HG03039 (cell line): Measurements from ENCODE around the gene CPAMD8.
"Not testable (repeated sequence)": the region's sequence is repeated elsewhere in the genome, so short reads cannot be mapped to it uniquely, and the experiment has no call there.

Experiments
- ATAC-seq: cut with Tn5 transposase; IDR thresholded peaks from one replicate; pipeline ENCODE4 v1.9.1; 2021; ENCODE audit warnings: mild to moderate bottlenecking, moderate library complexity; ENCODE audit not compliant: unreplicated experiment

The CPAMD8 gene

GRCh38 chr19:16949496-16950023 is 77.0 kb downstream of the CPAMD8 start:
- ATAC-seq, result no peak

- ATAC-seq, result no peak
These were observed 79.4 kb downstream of the CPAMD8 start for GRCh38 chr19:16946951-16947940.

GRCh38 chr19:16945762-16946465 is 80.7 kb downstream of the CPAMD8 start:
- ATAC-seq, result no peak

GRCh38 chr19:16945364-16945714 is 81.3 kb downstream of the CPAMD8 start:
- no peak for ATAC-seq

- no peak for ATAC-seq
These were observed 81.8 kb downstream of the CPAMD8 start for GRCh38 chr19:16944626-16945363.

- no peak for ATAC-seq
These were observed 82.5 kb downstream of the CPAMD8 start for GRCh38 chr19:16943942-16944625.

- not testable (repeated sequence) for ATAC-seq
These were observed 83.5 kb downstream of the CPAMD8 start for GRCh38 chr19:16943090-16943489.

GRCh38 chr19:16942583-16942982 is 84.0 kb downstream of the CPAMD8 start:
- no peak for ATAC-seq

GRCh38 chr19:16940626-16941025 is 86.0 kb downstream of the CPAMD8 start:
- ATAC-seq, result no peak

GRCh38 chr19:16940063-16940462 is 86.5 kb downstream of the CPAMD8 start:
- ATAC-seq, result not testable (repeated sequence)

GRCh38 chr19:16938211-16938610 is 88.4 kb downstream of the CPAMD8 start:
- ATAC-seq, result no peak

GRCh38 chr19:16937796-16938195 is 88.8 kb downstream of the CPAMD8 start:
- not testable (repeated sequence) for ATAC-seq

- ATAC-seq, result no peak
These were observed 89.7 kb downstream of the CPAMD8 start for GRCh38 chr19:16936901-16937300.

- ATAC-seq, result no peak
These were observed 92.1 kb downstream of the CPAMD8 start for GRCh38 chr19:16934489-16934888.

- no peak for ATAC-seq
These were observed 95.3 kb downstream of the CPAMD8 start for GRCh38 chr19:16931306-16931705.

GRCh38 chr19:16930753-16931152 is 95.9 kb downstream of the CPAMD8 start:
- ATAC-seq, result no peak

GRCh38 chr19:16928916-16929315 is 97.7 kb downstream of the CPAMD8 start:
- ATAC-seq, result no peak

- no peak for ATAC-seq
These were observed 98.3 kb downstream of the CPAMD8 start for GRCh38 chr19:16928351-16928750.

GRCh38 chr19:16927883-16928282 is 98.7 kb downstream of the CPAMD8 start:
- ATAC-seq, result no peak

GRCh38 chr19:16922949-16923348 is 103.7 kb downstream of the CPAMD8 start:
- ATAC-seq, result no peak

GRCh38 chr19:16922592-16922934 is 104.0 kb downstream of the CPAMD8 start:
- ATAC-seq, result no peak
